NCI-H748 (cell line): ENCODE measurements around the gene ARVCF.
A peak's percentile ranks its signal among the peaks of the same experiment; 100 is the strongest.

ENCODE experiments used
- DNase-seq: peaks from one replicate; lab custom pipeline; 2025; ENCODE audit not compliant: unreplicated experiment; lab: John Stamatoyannopoulos, UW

Gene ARVCF

GRCh38 chr22:20031732-20032406 lies 15.2 kb upstream of the ARVCF start:
- DNase-seq = peak; percentile 75

- DNase-seq = no peak
These were observed 13.1 kb upstream of the ARVCF start for GRCh38 chr22:20029550-20030225.

- DNase-seq = no peak
These were observed 12.4 kb upstream of the ARVCF start for GRCh38 chr22:20028855-20029549.

GRCh38 chr22:20027966-20028854 lies 11.6 kb upstream of the ARVCF start:
- no peak for DNase-seq

- DNase-seq = no peak
These were observed 10.5 kb upstream of the ARVCF start for GRCh38 chr22:20026996-20027601.

- DNase-seq = no peak
These were observed 9.7 kb upstream of the ARVCF start for GRCh38 chr22:20026204-20026908.

GRCh38 chr22:20025401-20026203 lies 9.0 kb upstream of the ARVCF start:
- no peak for DNase-seq

- no peak for DNase-seq
These were observed 8.2 kb upstream of the ARVCF start for GRCh38 chr22:20024650-20025397.

- DNase-seq = no peak
These were observed 7.6 kb upstream of the ARVCF start for GRCh38 chr22:20024225-20024624.

GRCh38 chr22:20022978-20023613 lies 6.5 kb upstream of the ARVCF start:
- no peak for DNase-seq

- no peak for DNase-seq
These were observed 5.8 kb upstream of the ARVCF start for GRCh38 chr22:20022231-20022977.

GRCh38 chr22:20021196-20022181 lies 4.9 kb upstream of the ARVCF start:
- DNase-seq = no peak

GRCh38 chr22:20020533-20021195 lies 4.0 kb upstream of the ARVCF start, which contains the start of gene TANGO2:
TANGO2 (plus strand) TSS chr22:20021110; CDS start chr22:20036799, 15,689 bp downstream.
- DNase-seq = peak; percentile 89

GRCh38 chr22:20019661-20020532 lies 3.3 kb upstream of the ARVCF start:
- no peak for DNase-seq

- DNase-seq = no peak
These were observed 1.4 kb upstream of the ARVCF start for GRCh38 chr22:20018001-20018400.
